ENCODE results near the gene USP17L28.
"Not testable (repeated sequence)": the region's sequence is repeated elsewhere in the genome, so short reads cannot be mapped to it uniquely, and the experiment has no call there.

USP17L28 gene

DNA sequence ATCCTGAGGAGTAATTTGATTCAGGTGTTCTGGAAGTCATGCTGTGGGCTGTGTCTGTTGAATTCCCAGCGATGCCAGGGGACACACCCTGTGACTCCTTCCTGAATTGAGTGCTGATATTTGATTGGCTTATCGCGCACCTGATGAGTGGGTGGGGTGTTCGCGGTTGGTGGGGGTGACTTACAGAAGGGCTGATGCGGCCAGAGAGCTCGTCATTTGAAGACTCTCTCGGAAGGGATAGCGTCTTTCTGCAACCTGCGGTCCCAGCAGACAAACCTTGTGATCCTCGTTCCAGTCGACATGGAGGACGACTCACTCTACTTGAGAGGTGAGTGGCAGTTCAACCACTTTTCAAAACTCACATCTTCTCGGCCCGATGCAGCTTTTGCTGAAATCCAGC, at the start of gene USP17L28:
Gene USP17L28, plus strand, starts transcription at position 301 of the 400 bp plus-strand sequence. Its CDS starts 0 bp downstream, at position 301.
- not testable (repeated sequence) for DNase-seq (ENCODE audit: low spot score)

GRCh38 chr4:9324191-9324590, 24.5 kb upstream of the USP17L28 start:
- DNase-seq (ENCODE audit: low spot score) = not testable (repeated sequence)

- DNase-seq (ENCODE audit: low spot score) = not testable (repeated sequence)
Measured at GRCh38 chr4:9324865-9325264, 23.8 kb upstream of the USP17L28 start, which contains the start of gene USP17L24. Gene USP17L24, plus strand, starts transcription at chr4:9325165. Its CDS starts 0 bp downstream, at chr4:9325165.

- DNase-seq (ENCODE audit: low spot score) = not testable (repeated sequence)
Measured at GRCh38 chr4:9329611-9330010, 19.1 kb upstream of the USP17L28 start, which contains the start of gene USP17L25. Gene USP17L25, plus strand, starts transcription at chr4:9329911. Its CDS starts 0 bp downstream, at chr4:9329911.

- DNase-seq (ENCODE audit: low spot score) = not testable (repeated sequence)
Measured at GRCh38 chr4:9334358-9334757, 14.3 kb upstream of the USP17L28 start, which contains the start of gene USP17L26. Gene USP17L26, plus strand, starts transcription at chr4:9334658. Its CDS starts 0 bp downstream, at chr4:9334658.

- not testable (repeated sequence) for DNase-seq (ENCODE audit: low spot score)
Measured at GRCh38 chr4:9339103-9339502, 9.6 kb upstream of the USP17L28 start, which contains the start of gene USP17L5. Gene USP17L5, plus strand, starts transcription at chr4:9339403. Its CDS starts 0 bp downstream, at chr4:9339403.

DNA sequence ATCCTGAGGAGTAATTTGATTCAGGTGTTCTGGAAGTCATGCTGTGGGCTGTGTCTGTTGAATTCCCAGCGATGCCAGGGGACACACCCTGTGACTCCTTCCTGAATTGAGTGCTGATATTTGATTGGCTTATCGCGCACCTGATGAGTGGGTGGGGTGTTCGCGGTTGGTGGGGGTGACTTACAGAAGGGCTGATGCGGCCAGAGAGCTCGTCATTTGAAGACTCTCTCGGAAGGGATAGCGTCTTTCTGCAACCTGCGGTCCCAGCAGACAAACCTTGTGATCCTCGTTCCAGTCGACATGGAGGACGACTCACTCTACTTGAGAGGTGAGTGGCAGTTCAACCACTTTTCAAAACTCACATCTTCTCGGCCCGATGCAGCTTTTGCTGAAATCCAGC, 4.8 kb upstream of the USP17L28 start, which contains the start of gene USP17L27:
Gene USP17L27, plus strand, starts transcription at position 301 of the 400 bp plus-strand sequence. Its CDS starts 0 bp downstream, at position 301.
- DNase-seq (ENCODE audit: low spot score) = not testable (repeated sequence)

- not testable (repeated sequence) for DNase-seq (ENCODE audit: low spot score)
Measured at GRCh38 chr4:9350866-9351265, 2.2 kb downstream of the USP17L28 start.

DNA sequence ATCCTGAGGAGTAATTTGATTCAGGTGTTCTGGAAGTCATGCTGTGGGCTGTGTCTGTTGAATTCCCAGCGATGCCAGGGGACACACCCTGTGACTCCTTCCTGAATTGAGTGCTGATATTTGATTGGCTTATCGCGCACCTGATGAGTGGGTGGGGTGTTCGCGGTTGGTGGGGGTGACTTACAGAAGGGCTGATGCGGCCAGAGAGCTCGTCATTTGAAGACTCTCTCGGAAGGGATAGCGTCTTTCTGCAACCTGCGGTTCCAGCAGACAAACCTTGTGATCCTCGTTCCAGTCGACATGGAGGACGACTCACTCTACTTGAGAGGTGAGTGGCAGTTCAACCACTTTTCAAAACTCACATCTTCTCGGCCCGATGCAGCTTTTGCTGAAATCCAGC, 4.6 kb downstream of the USP17L28 start, which contains the start of gene USP17L29:
Gene USP17L29, plus strand, starts transcription at position 301 of the 400 bp plus-strand sequence. Its CDS starts 0 bp downstream, at position 301.
- not testable (repeated sequence) for DNase-seq (ENCODE audit: low spot score)

- DNase-seq (ENCODE audit: low spot score) = not testable (repeated sequence)
Measured at GRCh38 chr4:9362829-9363228, 14.1 kb downstream of the USP17L28 start, which contains the start of gene USP17L30. Gene USP17L30, plus strand, starts transcription at chr4:9363129. Its CDS starts 0 bp downstream, at chr4:9363129.

DNA sequence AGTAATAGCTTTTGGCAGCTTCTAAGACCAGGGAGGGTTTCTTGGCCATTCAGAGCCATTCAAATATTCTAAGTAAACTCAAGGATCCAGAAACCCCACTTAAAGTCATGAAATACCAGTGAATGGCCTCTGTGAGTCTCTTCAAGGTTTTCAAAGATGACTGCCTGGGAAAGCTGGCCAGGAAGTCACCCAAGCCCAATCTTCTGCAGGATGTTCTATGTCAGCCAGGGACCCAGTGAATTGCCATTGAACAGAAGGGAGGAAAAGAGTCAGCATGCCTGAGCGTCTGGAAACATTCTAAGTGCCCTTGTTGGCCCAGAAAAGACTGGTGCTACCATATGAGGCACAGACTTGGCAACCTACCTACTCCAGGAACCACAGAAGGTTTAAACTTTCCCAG, 31.2 kb downstream of the USP17L28 start:
- not testable (repeated sequence) for DNase-seq (ENCODE audit: low spot score)

DNA sequence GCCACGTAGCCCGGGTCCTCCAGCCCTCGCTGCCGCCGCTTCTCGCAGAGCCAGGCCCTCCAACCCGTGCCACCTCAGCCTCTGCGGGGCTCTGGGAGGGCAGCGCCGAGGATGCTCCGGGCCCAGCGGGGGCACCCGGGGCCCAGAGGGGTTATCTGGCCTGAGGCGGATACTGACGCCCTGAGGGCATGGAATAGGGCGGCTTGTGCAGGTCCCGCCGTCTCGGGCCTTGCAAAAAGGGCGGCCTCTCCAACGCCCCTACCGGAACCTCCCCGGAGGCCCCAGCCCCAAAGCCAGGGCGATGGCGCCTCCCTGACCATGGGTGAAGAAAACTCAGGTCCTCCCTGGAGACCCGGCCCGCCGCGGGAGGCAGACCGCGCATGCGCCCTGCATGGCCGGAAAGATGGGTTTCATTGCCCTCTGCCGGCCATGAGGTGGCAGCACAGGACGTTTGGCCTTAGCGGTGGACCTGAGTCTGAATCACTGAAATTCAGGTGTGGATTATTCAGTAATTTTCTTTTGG, 32.4 kb downstream of the USP17L28 start:
- peak; percentile 0 for DNase-seq (ENCODE audit: low spot score)

DNA sequence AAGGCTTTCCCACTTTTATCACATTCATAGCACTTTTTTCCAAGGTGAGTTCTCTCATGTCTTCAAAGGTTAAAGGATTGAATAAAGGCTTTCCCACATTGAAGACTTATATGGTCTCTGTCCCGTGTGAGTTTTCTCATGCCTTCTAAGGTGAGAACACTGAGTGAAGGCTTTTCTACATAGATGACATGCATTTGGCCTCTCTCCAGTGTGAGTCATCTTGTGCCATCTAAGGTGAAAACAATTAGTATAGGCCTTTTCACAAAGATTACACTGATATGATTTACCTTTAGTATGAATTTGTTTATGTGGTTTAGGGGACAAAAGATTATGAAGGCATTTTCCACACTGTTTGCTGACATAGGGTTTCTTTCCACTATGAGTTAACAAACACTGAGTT, 35.4 kb downstream of the USP17L28 start:
- peak; percentile 0 for DNase-seq (ENCODE audit: low spot score)

GRCh38 chr4:9389001-9389400, 40.3 kb downstream of the USP17L28 start:
- DNase-seq (ENCODE audit: low spot score) = peak; percentile 14

All from SW480 (cell line).